ENCODE measurements around the gene ZSCAN22. TPM values are rescaled to one million over a fixed set of nuclear protein-coding genes. Genes with fewer than 3 reads are reported as not detected.

ZSCAN22 gene
- total RNA-seq: 1 to 10 TPM in 3 of 5 donors, under 1 TPM in 1, not detected in 1; 0.45 to 5.2 (median 1.6) TPM
- polyA plus RNA-seq: 1 to 10 TPM in 1 of 3 donors, under 1 TPM in 2; 0.75 to 1.4 (median 0.83) TPM
- long read RNA-seq, donor 1: 0 reads
- long read RNA-seq, donor 2: 0 reads
- long read RNA-seq, donor 3: 0 reads
- long read RNA-seq, donor 4: 0 reads
- long read RNA-seq, donor 5: 0 reads
- long read RNA-seq, donor 6, full-length matches to known transcripts: 2 of 8 reads
- long read RNA-seq, donor 6, partial matches to known transcripts: 6 of 8 reads
- long read RNA-seq, donor 6, other reads (novel, unspliced or antisense): 0 of 8 reads
- long read RNA-seq, donor 7: 0 reads
- long read RNA-seq, donor 8: 0 reads
- long read RNA-seq, donor 9, full-length matches to known transcripts: 2 of 2 reads
- long read RNA-seq, donor 9, partial matches to known transcripts: 0 of 2 reads
- long read RNA-seq, donor 9, other reads (novel, unspliced or antisense): 0 of 2 reads
- long read RNA-seq, donor 10: 0 reads

DNA sequence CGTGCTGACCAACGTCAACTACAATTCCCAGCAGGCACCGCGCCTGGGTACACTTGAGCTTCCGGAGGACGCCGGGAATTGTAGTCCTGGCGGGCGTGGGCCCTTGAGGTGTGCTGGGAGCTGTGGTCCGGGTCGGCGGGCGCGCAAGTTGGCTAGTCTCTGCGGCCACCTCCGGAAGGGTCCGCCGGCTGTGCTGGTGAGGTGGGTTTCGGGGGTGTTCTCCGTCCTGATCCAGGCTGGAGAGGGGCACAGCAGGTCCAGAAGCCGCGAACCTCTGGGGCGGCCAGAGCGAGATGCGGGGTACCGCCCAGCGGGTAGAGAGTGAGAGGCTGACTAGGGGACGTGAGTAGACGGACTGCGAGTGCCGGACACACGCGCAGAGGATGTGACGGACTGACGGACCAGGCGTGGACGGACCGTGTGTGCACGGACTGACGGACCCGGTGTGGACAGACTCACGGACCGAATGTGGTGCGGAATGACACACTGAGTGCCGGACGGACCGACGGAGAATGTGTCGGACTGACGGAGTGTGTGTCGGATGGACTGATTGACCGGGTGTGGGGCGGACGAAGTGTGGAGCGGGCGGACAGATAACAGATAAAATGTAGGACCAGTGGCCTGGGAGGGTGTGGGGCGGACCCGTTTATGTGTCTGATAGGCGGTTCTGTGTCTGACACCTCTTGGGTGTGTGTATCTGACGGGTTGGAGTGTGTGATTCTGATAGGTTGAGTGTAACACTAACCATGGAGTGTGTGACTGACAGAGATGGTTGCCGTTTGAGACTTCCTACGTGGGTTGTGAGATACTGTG lies at the start of gene ZSCAN22:
ZSCAN22 (plus strand) TSS at position 81 of the 813 bp plus-strand sequence. CDS start 7,809 bp downstream, outside the sequence.
- TF ChIP-seq POLR2A (IDR thresholded peaks at IDR 0.05) (no peak), POLR2AphosphoS5 (IDR thresholded peaks at IDR 0.05) (peak; percentile 58 to 83 (median 71)), EP300 (IDR thresholded peaks at IDR 0.05) (no peak)
- TF ChIP-seq, protein P1, sequence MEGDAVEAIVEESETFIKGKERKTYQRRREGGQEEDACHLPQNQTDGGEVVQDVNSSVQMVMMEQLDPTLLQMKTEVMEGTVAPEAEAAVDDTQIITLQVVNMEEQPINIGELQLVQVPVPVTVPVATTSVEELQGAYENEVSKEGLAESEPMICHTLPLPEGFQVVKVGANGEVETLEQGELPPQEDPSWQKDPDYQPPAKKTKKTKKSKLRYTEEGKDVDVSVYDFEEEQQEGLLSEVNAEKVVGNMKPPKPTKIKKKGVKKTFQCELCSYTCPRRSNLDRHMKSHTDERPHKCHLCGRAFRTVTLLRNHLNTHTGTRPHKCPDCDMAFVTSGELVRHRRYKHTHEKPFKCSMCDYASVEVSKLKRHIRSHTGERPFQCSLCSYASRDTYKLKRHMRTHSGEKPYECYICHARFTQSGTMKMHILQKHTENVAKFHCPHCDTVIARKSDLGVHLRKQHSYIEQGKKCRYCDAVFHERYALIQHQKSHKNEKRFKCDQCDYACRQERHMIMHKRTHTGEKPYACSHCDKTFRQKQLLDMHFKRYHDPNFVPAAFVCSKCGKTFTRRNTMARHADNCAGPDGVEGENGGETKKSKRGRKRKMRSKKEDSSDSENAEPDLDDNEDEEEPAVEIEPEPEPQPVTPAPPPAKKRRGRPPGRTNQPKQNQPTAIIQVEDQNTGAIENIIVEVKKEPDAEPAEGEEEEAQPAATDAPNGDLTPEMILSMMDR (IDR thresholded peaks at IDR 0.05): peak in 1 of 7 experiments; percentile 30
- H3K4me1 ChIP-seq: peaks cover 14 to 39% (median 32%) of the 10 kb centered on the region in 4 donors
- WGBS, 5 donors: 0 to 1% (median 0%) methylated on average over 31 to 62 of the region's 62 CpGs
- peaks cover 0 to 10% (median 6%) of the 10 kb centered on the region in 4 donors for H3K36me3 ChIP-seq
- H3K27me3 ChIP-seq: no peaks in the 10 kb centered on the region
- H3K9me3 ChIP-seq: no peaks in the 10 kb centered on the region
- intact Hi-C loops (cut with DNase I; ENCODE audit: low total_unique reads): no loop called here
- peak within 1 kb of the TSS; percentile 57 to 79 (median 67) for H3K4me3 ChIP-seq
- peak; percentile 97 to 99 for DNase-seq
- peak within 1 kb of the TSS; percentile 87 to 99 (median 92) for H3K27ac ChIP-seq

DNA sequence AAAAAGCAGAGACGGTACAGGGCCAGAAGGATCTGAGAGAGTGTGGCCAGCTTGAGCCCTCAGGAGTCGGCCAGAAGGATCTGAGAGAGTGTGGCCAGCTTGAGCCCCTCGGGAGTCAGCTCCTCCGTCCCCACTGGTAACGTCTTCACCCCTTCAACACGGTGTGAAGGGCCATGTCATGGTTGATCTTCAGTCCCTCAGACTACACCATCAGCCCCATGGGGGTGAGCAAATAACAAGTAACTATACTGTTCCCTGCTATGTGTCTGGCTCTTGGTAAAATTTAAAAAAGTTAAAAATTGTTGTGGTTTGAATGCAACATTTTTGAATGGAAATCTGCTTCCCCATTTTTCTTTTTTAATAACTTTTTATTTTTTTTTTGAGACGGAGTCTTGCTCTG lies 49.6 kb upstream of the ZSCAN22 start:
- H3K4me3 ChIP-seq: no peak overlapping the region
- H3K9me3 ChIP-seq: peaks cover 7 to 53% (median 43%) of the 10 kb centered on the region in 4 donors
- DNase-seq: no peak
- H3K36me3 ChIP-seq: peaks cover 0 to 58% (median 31%) of the 10 kb centered on the region in 4 donors
- no peak overlapping the region for H3K27ac ChIP-seq
- intact Hi-C loops (cut with DNase I; ENCODE audit: low total_unique reads): no loop called here
- TF ChIP-seq POLR2AphosphoS5 (IDR thresholded peaks at IDR 0.05) (no peak), POLR2A (IDR thresholded peaks at IDR 0.05) (no peak), EP300 (IDR thresholded peaks at IDR 0.05) (no peak)
- TF ChIP-seq, protein P1 (IDR thresholded peaks at IDR 0.05): no peak
- H3K4me1 ChIP-seq: peaks cover 7 to 32% (median 20%) of the 10 kb centered on the region in 4 donors
- H3K27me3 ChIP-seq: no peaks in the 10 kb centered on the region
- WGBS, 5 donors: 94 to 96% (median 94%) methylated on average over 7 of the region's 7 CpGs

DNA sequence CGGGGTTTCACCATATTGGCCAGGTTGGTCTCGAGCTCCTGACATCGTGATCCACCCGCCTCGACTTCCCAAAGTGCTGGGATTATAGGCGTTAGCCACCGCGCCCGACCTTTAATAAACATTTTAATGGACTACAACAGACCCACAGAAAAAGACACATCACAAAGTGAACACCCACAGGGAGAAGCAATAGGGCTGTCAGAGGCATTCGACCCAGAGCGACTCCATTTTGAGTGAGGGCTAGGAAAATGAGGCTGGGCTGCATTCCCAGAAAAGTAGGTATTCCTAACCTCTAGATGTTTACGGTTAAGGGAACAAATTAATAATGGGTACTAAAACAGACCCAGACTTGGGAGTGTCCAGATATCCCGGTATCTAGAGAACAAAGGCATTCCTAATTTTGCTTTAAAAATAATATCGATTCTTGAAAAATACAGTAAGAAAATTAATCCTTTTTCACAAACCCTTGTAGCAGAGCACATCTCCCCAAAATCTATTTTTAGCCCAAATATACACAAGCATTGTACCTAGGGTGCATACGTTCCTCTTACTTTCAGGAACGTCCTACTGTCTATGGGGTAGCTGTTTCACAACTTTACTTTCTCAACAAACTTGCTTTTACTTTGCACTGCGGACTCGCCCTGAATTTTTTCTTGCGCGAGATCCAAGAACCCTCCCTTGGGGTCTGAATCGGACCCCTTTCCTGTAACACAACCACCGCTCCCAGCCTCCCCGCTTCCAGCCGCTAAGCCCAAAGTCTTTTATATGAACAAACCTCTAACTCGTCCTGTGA lies 48.9 kb upstream of the ZSCAN22 start:
- DNase-seq: peak in 1 of 2 donors; percentile 19
- intact Hi-C loops (cut with DNase I; ENCODE audit: low total_unique reads): no loop called here

More for the DNA sequence above, 48.9 kb upstream of the ZSCAN22 start:
- Histone ChIP-seq H3K27ac (peak overlapping the region; percentile 76 to 91 (median 85)), H3K36me3 (peaks cover 0 to 58% (median 25%) of the 10 kb centered on the region in 4 donors), H3K27me3 (no peaks in the 10 kb centered on the region), H3K4me1 (peaks cover 7 to 32% (median 20%) of the 10 kb centered on the region in 4 donors), H3K4me3 (peak overlapping the region; percentile 63 to 97 (median 84)), H3K9me3 (peaks cover 5 to 48% (median 37%) of the 10 kb centered on the region in 4 donors)
- TF ChIP-seq EP300 (IDR thresholded peaks at IDR 0.05) (no peak), POLR2A (IDR thresholded peaks at IDR 0.05) (no peak), POLR2AphosphoS5 (IDR thresholded peaks at IDR 0.05) (no peak)
- TF ChIP-seq, protein P1 (IDR thresholded peaks at IDR 0.05): no peak
- 37 to 43% (median 42%) methylated on average over 24 to 25 of the region's 25 CpGs for WGBS, 5 donors
